LNCAP (cell line): Measurements from ENCODE around the gene NCOR2.

ENCODE experiments used
- CTCF ChIP-seq: fragments of 450-650 bp; IDR thresholded peaks from 2 replicates; pipeline ENCODE4 v1.5.1; 2017; ENCODE audit warnings: mild to moderate bottlenecking

NCOR2 gene

GRCh38 chr12:124570810-124571209, 3.4 kb upstream of the NCOR2 start:
- TF ChIP-seq CTCF = no peak

GRCh38 chr12:124569375-124570148, 2.1 kb upstream of the NCOR2 start:
- no peak for TF ChIP-seq CTCF

DNA sequence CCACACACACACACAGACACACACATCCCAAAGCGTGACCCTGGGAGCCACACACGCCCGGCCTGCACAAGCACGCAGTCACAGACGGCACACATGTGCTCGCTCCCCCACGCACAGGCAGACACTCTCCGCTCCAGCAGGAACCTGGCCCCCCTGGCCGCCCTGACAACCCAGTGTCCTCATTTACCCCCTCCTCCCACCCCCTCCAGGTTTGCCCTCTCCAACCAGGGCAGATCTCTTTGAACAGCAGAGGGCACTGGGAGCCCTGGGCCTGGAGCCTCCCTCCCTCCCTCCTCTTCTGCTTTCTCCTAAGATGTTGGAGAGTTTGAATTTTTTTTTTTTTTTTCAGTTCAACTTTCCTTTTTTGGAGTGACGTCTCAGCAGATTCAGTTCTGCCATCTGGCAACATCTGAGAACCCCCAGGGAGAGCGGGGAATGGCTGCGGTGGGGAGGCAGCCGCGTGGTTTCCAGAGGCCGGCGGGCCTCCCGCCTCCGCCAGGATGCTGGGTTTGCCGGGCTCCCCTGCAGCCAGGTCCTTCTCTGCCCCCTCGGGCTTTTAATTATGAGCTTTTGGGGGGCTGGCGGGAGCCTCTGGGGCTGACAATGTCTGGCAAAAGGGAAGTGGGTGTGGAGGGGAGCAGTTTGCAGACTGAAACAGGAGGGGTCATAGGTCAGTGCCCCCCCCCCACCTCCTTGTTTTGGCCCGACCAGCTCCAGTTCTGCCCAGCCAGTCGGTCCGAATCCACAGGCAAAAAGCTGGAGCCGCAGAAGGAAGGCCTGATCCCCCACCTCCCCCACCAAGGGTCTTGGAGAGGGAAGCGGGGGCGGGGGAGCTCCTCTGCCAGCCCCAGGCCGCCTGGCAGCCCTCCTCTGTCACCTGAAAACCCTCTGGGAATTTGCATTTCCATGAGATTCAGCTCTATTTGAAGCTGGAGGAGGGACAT, 1.3 kb upstream of the NCOR2 start:
- peak; percentile 24; the same call in 1 of the 2 replicates for TF ChIP-seq CTCF

GRCh38 chr12:124567673-124568373, 411 bp upstream of the NCOR2 start:
- TF ChIP-seq CTCF = no peak

DNA sequence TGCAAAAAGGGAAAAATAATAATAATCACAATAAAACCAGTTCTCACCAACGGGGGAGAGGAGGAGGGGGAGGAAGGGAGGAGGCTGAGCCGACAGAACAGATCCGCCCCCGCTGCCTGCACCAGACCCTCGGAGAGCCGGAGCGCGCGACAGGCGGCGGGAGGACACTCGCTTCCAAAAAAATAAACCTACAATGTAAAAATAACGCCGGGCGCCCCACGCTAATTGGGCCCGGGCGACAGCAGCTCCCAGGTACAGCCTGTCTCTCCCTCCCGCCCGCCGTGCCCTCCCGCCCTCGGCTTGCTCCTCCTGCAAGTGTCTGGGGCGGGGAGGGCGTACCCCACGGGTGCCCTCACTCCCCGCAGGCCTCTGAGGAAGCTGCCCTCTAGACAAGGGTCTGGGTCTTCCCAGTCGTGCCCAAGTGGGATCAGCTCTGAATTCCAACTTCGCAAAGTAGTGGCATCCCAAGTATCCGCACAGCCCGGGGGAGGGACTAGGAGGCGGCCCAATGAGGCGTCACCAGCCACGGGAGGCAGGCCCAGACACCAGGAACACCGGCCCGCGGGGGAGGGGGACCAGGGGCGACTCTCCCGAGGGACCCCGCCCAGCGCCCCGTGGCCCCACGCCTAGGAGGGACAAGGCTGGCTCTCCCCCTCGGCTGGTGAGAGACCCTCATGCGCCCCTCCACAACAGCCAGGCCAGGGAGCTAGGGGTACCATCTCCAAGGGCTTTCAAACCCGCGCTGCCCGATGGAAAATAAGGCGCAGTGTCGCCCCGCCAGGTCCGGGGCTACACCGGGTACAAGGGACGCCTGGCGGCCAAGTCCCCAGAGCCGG, 1.0 kb downstream of the NCOR2 start:
- no peak for TF ChIP-seq CTCF

GRCh38 chr12:124565656-124566160, 1.7 kb downstream of the NCOR2 start:
- no peak for TF ChIP-seq CTCF
